GM18870 (cell line): ENCODE measurements around the gene PCBP3.

ENCODE experiments used
- ATAC-seq: cut with Tn5 transposase; IDR thresholded peaks from one replicate; pipeline ENCODE4 v1.9.1; 2021; ENCODE audit warnings: moderate library complexity; ENCODE audit not compliant: unreplicated experiment

PCBP3 gene

GRCh38 chr21:45900034-45900868 lies 256.7 kb downstream of the PCBP3 start:
- no peak for ATAC-seq

DNA sequence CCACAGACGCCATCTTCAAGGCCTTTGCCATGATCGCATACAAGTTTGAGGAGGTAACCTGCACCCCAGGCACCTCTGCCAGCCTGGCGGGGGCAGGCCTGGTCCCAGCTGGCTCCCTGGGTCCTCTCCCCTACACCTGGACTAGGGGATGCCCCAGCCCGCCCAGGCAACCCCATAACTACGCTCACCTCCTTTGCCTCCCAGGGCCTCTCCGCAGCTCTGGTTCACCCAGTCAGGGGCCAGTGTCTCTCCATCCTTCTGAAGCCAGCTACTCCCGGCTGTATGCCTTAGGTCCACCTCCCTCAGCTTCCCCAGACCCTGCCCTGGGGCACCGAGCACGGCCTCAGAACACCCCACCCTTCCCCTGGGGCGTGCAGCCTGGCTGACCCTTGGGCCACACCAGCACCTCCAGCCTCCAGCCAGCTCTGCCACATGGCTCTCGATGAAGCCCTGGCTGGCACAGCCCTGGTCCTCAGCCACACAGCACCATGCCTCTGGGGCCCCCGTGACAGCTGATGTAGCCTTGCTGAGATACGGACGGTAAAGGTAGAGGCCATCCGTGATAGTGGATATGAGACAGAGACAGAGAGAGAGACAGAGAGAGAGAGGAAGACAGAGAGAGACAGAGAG lies 257.7 kb downstream of the PCBP3 start:
- ATAC-seq = no peak

DNA sequence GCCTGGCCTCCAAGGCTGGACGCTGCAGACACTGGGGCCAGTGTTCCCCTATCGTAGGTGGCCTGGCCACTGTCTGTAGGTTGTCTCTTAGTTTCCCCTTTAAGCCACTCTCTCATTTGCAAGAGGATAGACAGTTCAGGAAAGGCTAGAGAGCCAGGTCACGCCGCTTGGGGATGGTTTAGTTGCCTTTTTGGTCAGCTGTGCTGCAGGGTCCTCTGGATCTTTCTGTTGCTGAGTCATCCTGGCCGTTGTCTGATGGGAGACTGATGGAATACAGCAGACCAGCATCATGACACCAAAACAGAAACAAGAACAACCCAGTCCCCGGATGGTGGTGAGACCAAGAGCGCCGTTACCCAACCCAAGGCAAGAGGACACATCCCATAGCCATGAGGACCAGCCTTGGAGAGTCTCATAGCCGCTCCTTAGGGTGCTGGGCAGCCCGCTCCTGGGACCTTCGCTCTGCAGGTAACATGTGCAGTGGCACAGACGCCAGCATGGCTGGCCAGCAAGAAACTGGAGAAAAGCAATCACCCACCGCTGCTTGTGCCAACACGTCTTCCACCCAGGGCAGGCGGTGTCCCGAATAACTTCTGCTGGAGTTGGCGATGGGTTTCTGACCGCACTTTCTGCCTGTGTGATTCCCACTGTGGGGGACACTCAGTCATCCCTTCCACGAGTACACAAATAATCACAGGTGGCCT lies 258.9 kb downstream of the PCBP3 start:
- no peak for ATAC-seq

- ATAC-seq = no peak
Observed at GRCh38 chr21:45905196-45905595, 261.7 kb downstream of the PCBP3 start.

GRCh38 chr21:45906196-45906805 lies 262.8 kb downstream of the PCBP3 start:
- ATAC-seq = no peak

DNA sequence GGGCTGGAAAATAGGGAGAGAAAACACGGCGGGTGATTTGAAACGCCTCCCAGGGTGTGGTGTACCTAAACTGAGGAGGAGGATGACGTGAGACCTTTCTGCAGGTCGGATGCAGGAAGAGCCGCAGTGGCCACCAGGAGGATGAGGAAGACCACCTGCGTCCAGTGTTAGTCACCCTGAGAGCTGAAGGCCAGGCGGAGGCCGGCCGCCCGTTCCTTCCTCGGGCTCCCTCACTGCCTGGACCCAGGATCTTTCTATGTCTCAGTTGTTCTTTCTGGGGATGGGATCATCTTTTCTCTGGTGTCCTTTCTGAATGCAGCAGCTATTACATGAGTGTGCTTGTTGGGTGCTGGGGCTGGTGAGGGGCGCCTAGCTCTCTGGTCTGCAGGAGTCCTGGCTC lies 263.3 kb downstream of the PCBP3 start:
- no peak for ATAC-seq

DNA sequence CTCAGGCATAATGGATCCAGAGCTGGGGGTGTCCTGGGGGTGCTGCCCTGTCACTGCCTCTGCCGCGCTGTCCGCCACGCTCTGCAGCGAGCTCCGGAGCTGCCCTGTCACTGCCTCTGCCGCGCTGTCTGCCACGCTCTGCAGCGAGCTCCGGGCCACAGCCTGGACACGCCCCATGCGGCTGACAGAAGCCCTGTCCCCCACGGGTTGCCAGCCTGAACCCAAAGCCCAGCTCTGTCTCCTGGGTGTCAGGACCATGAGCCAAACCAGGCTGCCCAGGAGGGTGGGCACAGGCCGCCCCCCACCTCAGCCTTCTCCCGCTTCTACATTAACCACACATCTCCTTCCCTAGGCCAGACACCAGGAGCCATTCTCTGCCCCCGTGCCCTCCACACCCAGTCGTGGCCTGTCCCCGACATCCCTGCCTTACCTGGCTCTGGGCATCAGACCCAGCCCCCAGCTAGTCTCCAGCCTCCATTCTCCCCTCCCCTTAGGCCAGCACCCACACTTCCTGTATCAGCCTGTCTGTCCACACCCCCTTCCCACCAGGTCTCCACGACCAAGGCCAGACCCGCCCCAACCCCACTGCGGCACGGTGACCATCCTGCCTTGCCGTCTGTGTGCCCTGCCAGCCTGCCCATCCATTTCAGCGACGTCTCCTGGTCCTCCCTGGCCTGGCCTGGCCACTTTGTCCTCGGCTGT lies 265.2 kb downstream of the PCBP3 start:
- ATAC-seq = no peak

- ATAC-seq = no peak
Observed at GRCh38 chr21:45909238-45909988, 265.9 kb downstream of the PCBP3 start.

DNA sequence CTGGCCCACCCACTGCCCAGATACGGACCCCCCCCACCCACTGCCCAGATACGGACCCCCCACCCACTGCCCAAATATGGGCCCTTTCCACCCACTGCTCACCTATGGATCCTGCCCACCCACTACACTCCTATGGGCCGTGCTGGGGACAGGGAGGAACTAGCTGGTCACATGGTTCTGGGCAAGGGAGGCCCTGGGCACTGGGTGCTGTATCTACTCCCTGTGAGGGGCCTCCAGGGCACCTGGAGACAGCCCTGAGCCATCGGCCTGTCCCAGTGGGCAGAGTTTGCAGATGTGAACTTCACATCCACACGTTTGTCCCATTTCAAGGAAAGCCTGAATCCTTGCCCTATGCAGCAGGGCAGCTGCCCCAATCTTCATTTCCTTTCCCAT lies 266.6 kb downstream of the PCBP3 start:
- no peak for ATAC-seq

DNA sequence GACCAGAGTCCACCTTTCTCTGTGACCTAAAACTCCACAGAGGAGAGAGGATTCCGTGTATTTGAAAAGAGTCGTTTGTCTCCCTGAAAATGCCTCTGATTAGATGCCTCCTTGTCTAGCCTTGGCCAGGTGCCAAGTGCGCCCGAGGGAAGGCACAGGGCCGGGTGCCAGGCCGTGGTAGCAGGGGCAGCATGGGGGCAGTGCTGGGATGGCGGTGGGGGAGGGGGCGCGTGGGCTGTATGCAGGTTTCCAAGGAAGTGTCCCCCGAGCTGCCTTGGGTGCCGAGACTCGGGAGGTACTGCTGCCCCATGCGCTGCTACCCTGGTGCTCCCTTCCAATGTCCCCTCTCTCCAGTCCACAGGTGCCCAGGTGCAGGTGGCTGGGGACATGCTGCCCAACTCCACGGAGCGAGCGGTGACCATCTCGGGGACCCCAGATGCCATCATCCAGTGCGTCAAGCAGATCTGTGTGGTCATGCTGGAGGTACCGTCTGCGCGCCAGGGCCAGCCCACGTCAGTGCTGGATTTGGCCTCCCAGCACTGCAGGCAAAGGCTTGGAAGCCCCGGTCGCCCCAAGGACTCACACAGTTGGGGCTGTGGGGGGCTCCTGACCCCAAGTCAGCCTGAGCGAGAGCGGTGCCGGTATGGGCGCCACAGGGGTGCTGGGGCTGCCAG lies 267.2 kb downstream of the PCBP3 start:
- no peak for ATAC-seq

- no peak for ATAC-seq
Observed at GRCh38 chr21:45911806-45912325, 268.3 kb downstream of the PCBP3 start.

GRCh38 chr21:45912611-45913417 lies 269.3 kb downstream of the PCBP3 start:
- ATAC-seq = no peak

GRCh38 chr21:45913418-45913765 lies 269.9 kb downstream of the PCBP3 start:
- no peak for ATAC-seq

GRCh38 chr21:45913886-45914285 lies 270.4 kb downstream of the PCBP3 start:
- no peak for ATAC-seq

GRCh38 chr21:45914321-45914845 lies 270.9 kb downstream of the PCBP3 start:
- no peak for ATAC-seq

DNA sequence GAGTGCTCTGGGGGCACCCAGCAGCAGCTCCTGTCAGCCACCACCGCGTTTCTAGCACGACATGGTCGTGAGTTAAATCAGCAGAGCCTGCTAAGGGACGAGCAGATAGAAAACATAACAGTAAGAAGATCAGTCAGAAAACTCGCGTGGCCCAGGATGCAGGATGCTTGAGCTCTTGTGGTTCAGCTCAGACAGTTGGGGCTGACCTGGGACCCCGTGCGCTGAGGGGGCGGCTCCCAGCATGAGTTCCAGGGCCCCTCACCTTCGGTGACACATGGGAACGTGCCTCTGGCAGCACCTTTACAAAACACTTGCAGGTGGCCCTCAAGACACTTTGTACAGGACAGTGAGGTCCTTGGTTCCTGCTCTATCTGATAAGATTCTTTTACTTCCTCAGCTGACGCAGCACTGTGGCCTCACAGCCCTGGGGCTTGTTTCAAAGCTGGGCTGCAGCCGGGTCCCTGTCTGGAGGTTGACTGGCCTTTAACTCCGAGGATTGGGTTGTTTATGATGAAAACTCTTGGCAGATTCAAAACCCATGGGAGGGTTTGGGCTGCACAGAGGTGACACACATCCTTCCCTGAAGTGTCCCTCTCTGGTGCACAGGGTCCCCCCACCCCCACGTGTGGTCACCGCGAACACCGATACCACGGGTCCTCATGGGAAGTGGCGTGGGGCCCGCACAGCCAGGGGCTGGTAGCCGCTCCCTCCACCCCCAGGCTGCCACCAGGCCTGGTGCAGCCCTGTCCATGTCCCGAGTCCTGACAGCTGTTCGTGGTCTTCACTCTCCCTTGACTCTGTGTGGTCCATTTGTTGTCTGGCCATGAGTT lies 272.7 kb downstream of the PCBP3 start:
- ATAC-seq = no peak

DNA sequence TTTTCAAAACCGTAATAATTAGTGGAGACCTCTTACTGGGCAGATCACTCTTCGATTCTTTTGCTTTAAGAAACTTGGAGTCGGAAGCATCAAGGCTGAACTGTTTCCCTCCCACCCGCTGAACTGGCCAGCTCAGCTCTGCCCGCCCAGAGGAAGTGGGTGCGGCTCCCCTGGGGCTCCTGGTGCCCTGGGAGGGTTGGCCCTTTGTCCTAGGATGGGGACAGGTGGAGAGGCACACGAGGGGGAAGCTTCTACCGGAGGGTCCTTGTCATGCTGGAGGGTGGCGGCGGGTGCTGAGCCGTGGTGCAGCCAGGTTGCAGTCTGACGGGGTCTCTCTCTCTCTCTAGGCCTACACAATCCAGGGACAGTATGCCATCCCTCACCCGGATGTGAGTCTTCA lies 273.7 kb downstream of the PCBP3 start:
- ATAC-seq = no peak

DNA sequence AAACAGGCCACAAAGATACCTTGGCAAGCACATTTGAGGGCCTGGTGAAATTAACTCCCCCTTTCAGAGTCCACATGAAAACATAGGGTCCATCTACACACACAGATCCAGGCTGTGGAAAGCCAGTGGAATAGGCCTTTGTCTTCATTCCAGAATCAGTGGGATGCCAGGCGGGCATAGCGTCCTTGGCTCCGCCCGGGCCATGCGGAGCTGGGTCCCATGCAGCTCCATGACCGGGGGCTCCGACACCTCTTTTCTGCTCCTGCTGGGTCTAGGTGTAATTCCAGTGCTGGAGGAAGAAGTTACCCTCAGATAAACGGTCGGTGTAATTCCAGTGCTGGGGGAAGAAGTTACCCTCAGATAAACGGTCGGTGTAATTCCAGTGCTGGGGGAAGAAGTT lies 274.5 kb downstream of the PCBP3 start:
- no peak for ATAC-seq
